GM21390 (cell line): ENCODE data around the gene COPZ1.

Source experiments
- ATAC-seq: cut with Tn5 transposase; IDR thresholded peaks from one replicate; pipeline ENCODE4 v1.9.1; 2021; ENCODE audit not compliant: unreplicated experiment

The COPZ1 gene

DNA sequence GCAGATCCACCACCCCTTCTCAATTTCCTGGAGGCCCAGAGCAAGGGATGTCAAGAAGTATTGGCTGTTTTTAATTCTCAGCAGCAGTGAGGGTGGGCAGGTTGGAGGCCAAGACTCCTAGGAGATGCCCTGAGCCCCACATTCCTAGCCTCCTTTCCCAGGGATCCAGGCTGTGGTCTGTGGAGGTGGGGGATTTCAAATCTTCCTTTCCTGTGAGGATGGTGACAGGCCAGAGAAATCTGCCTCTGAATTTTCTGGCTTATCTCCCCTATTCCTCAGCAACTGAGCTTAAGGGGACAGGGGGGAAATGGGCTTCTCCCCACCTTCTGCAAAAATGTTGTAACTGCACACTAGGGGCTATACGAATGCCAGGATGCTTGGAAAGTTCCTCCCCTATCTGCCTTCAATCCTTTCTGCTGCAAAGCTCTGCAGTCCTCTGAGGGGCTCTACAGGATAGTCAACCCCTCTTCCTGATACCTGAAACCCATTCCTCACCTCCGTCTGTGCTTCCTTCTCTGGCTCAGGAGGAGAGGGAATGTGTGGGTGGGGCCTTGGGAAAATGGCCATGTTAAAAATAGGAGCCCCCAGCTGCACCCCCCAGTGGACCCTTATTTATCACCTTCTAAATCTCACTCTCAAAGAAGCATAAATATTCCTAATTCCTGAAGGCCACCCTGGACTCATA is 32.7 kb downstream of the COPZ1 start:
- no peak for ATAC-seq

DNA sequence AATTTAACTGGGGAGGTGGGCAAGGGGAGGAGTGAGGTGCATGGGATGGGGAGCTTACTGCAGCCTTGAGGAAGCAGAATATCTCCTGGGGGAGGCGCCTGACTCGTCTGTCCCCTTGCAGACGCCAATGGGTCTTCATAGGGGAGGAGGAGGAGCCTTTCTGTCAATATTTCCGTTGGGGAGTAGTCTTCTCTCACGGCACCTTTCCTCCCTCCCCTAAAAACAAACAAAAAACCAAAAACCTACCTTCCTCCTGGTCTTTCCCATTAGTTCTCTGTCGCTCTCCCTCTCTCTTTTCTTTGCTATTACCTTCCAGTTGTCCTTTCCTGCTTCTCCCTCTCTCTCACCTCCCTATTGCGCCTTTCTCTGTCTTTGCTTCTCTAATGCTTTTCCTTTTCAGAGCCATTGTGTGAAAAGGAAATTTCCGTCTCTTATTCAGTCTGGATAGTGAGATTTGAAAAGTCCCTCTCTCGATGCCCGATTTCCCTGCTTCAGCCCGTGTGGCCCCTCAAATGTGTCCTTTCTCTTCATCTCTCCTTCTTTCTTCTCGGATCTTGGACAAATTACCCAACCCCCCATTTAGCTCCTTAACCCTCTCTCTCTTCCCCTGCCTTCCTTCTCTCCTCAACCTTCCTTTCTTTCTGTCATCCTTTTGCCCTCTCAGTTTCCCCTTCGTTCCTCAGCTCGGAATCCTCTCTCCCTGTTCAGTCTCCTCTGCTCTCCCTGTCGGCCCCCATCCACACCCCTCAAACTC is 33.4 kb downstream of the COPZ1 start:
- no peak for ATAC-seq

DNA sequence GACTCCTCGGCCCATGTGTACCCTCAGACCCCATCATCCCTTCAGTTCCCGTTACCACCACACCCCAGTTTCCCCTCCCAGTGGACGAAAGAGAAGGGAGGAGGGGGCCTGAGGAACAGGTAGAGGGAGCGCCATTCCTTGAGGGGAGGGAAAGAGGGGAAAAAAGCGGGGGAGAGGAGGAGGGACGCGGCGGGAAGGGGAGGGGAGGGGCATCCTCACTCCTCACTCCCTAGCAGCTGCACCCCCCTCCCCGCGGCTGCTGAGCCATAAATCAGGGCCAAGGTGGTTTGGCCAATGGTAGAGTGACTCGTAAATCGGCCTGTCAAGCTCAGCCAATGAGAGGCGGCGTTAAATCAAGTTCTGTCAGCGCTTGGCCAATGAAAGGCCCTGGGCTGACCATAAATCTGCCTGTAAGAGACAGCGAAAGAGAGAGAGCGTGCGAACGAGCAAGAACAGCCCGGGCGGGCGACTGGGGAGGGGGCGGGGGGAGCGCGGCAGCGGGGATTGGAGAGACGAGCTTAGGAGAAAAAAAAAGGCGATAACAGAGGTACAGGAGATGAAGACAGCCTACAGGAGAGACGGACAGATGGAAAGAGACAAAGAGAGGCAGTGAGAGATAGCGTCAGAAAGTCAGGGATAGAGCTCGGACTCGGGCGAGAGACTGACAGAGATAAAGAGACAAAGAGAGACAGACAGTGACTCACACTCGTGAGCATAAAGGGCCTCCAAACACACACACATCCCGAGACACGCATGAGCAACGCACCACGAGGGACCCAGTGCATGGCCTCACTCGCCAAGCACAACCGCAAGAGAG is 34.2 kb downstream of the COPZ1 start:
- peak; percentile 95 for ATAC-seq

DNA sequence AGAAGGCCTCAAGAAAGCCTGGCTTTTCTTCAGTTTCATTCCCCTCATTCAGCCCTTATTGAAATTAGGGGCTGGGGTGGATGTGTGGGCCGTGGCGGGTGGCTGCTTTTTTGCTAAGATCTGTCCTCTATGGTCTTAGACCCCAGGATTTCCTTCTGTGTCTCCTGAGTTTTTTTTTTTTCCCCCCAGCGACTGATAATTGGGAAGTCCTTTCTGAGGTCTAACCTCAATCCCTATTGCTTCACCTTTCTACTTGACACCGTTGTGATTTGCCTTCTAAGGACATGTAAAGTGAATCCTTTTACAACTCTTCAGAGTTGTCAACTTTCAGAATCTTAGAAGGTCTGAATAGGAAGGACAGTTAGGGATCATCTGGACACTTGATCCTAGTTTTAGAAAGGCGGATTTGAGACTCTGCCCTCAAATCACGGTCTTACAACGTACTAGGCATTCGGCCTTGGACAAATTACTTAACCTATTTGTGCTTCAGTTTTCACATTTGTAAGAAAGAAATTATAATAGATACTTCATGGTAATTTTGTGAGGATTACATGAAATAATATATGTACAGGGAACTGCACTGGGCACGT is 34.9 kb downstream of the COPZ1 start:
- no peak for ATAC-seq

DNA sequence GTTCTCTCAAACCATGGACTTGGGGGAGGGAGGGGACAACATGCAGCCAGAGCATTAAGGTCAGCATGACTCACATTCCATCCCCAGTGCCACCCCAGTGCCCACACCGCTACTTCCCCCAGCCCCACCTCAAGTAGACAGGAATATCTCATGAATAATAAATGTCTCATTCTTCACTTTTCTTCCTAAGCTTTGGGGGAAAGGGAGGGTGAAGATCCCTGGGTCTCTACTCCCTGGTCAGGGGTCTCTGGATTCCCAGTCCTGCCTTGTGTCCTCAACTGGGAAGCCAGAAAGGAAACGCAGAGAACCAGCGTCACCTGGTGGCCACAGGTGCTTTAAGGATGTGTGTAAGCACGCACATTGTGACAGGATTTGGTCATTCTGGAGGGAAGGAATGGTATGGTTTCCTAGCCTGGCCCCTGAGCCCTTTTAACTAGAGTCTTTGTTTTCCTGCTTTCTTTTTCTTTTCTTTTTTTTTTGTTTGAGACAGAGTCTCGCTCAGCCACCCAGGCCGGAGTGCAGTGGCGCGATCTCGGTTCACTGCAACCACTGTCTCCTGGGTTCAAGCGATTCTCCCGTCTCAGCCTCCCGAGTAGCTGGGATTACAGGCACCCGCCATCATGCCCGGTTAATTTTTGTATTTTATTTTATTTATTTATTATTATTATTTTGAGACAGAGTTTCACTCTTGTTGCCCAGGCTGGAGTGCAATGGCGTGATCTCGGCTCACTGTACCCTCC is 36.0 kb downstream of the COPZ1 start:
- no peak for ATAC-seq

DNA sequence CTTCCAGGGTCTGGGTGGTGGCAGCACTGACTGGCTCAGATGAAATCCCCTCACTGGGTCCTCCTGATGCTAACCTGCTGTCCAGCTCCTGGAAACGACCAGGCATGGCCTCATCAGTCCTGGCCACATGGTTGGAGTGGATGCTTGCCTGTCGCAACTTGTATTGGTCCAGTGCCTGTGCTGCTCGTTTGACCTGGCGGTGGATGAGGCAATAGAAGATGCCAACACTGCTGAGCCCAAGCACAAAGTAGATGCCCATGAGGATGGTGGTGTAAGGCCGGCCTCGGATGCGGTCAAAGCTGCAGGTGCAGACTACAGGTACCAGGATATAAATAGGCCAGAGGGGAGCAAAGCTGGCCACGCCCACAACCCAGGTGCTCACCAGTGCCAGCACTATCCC is 38.1 kb downstream of the COPZ1 start:
- no peak for ATAC-seq

DNA sequence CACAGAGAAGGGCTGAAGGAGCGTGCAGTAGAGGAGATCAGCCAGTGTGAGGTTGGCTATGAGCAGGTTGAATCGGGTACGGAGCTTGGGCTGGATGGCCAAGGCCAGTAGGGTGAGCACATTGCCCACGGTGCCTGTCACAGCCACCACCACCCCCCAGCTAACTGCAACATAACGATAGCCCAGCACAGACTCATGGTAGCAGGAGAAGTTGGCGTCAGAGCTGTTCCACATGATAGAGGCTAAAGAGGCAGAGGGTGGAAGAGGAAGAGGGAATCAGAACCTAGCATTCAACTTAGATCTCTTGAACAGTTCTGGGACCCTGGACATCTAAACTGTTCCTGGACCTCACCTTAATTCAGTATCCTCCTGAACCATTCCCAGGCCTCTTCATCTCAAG is 38.7 kb downstream of the COPZ1 start:
- no peak for ATAC-seq

DNA sequence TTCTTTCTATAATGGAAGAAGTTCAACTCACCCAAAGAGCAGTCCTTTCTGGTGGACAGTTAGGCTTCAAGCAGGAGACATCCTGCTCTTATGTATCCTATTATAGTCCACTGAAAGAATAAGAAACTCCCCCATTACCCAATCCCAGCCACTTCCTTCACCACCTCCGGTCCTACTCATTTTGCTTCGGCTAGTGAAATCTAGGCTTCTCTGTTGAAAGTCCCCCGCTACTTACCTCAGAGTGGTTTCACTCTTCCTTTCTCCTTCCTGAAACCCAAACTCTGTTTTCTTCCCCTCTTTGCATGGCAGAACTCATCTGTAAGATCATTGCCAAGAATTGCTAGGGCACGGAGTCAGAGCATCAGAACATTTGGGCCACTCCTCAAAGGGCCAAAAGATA is 39.5 kb downstream of the COPZ1 start, which contains the start of gene GPR84:
Gene GPR84, minus strand, starts transcription at position 74 of the 400 bp plus-strand sequence. CDS start 635 bp downstream, outside the sequence.
- ATAC-seq, result peak; percentile 43

DNA sequence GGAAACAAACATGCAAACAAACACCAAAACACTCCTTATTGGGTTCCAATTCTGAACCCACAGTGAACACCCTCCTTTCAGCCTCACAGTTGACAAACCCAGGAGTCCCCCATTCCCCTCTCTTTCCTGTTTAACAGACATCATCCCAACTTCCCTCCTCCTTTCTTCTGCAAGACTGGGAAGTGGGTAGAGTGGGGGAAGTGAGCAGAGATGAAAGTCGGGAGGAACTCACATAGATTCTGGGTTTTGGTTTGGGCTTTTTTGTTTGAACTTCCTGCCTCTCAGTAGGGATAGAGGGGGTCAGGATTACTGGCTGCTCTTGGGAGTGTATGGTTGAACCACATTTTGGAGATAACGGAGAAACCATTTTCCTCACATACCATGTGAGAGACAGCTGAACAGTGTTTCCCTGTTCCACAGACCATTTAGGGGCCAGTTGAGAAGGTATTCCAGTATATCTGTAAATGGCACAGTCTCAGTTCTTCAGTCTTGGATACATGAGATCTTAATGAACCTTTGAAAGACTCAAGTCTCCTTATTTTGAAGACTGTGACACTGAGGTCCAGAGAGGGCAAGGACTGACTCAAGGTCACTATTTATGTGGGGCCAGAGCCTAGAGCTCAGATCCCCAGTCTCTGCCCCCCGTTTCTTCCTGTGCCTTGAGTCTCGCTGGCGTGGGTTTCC is 43.2 kb downstream of the COPZ1 start:
- peak; percentile 11 for ATAC-seq

DNA sequence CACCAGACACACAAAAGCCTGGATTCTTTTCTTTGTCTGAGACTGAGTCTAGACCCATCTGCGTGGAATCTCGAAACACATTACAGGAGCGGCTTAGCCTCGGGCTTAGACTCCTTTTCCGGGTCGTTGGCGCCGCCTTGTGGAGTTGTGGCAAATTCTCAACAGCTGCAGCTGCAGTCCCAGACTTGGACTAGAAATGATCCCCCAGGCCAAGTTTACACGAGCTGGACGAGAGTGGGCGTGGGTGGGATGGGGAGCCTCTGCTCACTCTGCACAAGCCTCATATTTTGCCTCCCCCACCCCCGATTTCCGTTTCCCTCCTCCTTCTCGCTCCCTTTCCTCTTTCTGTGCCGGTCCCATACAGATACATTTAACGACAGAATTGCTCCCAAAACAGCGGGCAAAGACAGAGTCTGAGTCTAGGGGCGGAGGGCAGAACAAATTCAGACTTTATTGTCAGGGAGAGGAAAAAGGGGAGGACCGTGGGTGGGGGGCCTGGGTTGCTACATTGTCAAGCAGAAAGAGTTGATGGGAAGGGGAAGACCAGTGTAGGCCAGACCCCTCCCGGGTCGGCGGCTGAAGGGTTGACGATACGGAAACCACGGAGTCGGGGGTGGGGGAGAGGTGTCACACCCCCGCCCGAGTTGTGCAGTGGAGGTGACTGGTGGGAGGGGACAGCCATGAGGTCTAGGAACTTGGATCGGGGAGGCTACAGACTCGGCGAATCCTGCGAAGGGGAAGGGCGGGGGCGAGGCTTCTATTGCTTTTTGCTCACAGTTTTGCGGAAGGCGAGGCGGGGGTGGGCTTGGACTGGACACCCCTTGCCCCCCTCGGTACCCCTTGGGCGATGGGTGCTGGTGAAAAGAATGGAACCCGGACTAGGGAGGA is 44.0 kb downstream of the COPZ1 start:
- ATAC-seq, result peak; percentile 81

DNA sequence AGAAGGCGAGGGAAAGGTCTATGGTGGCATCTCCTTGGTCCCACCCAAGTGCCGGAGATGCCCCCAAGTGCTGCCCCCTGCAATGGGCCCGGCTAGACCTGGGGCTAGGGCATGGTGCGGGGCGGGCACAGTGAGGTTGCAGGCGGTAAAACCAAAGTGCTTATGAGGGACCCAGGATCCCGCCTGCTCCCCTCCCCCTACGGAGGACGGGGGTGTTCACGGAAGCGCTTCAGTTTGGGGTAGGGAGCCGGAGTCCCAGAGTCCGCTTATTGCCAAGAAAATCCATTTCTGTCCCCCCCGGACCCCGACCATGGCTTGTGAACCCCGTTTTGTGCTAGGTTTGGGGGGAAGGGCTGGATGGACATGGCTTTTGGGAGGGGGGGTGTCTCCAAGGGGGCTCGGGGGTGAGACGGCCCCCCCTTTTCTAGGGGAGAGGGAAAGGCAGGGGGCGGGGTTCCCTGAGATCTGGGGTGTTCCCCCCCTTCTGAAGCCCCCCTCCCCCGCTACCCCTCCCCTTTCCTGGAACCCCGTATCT is 44.7 kb downstream of the COPZ1 start:
- ATAC-seq, result no peak

DNA sequence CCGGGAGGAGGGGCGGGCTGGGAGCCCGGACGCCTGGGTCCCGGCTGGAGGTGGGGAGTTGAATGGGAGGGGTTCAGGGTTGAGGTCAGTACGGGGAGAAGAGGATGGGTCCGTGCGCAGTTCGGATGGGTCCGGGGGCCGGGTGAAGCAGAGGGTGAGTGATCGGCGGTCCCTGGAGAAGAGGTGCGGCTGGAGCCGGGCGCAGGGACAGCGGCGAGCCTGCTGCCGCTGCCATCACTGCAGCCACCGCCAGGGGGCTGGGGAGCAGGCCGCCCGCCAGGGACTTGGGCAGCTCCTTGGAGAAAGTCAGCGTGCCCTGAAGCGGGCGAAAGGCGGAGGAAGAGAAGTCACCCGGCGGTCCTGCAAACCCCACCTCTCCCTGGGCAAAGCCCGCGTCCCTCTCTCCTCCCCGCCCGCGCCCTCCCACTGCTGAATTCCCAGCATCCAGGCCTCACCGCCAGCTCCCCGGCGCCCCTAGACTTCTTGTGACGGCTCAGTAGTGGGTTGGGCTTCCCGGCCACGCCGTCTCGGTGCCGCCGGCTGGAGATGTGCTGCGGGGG is 45.3 kb downstream of the COPZ1 start:
- no peak for ATAC-seq

DNA sequence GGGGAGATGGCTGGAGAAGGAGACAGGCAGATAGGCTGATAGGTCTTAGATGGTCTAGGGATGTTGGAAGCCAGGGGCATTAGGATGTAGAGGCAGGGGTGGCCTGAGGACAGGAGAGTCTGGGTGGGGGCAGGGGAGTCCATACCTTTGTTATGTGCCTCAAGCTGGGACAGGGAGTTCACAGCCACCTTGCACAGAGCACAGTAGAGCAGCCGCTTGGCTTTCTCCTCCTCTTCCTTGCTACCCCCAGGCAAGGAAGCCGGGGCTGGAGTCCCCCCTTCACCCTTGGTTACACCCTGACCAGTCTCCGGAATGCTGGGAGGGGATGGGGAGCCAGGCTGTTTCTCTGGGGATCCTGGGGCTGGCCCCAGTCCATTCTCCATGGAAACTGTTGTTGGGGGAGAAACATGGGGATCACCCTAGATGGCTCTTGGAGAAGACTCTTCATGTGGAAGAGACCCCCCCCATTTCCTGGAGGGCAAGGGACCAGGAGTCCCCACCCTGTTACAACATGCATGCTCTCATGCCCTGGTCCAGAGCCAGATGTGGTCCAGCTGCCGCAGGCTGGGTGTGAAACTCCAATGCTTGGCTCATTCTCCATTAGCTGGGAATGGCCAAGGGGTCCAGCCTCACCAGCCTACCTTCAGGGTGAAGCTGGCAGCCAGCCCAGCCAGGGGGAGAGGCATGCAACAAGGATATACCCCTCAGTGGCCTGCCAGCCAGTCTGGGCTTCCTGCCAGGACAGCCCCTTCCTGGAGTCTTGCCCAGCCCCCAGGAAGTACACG is 46.6 kb downstream of the COPZ1 start:
- no peak for ATAC-seq

DNA sequence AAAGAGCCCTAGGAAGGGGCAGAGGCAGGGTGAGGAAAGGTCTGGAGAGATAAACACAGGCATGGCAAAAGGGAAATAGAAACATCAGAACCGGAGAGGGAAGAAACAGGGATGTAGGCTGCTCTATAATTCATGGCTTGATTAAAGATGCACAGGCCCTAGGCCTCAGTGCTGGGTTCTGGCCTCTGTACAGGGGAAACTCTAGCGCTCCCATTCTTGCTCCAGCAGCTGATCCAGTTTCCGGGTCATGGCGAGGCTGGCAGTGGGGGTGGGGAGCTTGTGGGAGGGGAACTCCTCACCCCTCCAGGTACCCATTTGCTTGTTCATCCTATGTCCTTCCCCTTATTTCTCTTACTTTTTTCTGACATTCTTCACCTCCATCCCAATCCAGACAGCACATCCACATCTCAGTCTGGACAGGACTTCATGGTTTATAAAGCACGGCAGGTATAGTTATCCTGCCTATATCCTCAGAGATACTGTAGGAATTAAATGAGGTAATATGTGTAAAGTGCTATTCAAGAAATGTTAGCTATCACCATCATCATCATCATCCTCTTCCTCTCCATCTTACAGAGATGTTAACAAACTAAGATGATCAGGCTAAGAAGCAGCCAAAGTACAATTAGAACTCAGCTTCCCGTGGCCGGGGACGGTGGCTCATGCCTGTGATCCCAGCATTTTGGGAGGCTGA is 47.3 kb downstream of the COPZ1 start:
- no peak for ATAC-seq

DNA sequence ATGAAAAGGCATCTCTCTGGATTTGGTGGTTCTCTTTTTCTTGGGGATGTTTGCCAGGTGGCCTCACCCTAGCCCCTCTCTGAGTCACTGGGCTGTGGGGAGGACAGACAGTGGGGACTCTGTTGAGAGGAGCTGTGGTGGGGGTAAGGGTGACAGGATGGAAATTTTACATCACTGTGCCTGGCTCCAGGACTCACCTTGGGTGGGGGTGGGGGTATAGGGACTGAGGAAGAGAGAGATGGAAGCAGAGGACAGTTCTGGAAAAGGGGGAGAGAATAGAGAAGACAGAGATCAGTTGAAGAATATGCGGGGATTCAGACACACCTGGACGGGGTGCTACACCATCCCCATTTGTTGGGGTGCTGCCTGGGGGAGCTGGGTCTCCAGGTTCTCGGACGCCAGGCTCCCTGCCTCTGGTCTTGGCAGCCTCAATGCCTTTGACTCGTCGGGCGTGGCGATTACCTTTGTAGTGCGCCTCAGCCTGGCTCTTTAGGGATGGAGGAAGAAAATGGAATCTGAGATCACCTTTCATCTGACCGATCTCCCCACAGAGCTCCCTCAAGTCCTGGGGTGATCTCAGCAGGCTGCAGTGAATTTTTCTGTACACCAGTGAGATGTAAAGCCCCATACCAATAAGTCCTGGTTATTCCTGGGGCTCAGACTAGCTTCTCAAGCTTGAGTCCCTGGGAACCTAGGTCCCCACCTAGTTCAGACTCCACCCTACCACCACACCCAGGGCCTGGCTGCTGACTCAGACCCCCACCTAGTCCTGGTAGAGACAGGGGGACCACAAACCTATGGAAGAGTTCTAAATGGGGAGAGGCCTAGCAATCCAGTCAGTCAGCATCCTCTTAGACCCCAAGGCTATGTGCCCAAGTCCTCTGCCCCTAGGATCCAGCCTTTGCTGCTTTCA is 49.0 kb downstream of the COPZ1 start:
- no peak for ATAC-seq
